ENCODE data around the gene CHAC1. TPM values are rescaled to one million over a fixed set of nuclear protein-coding genes. Genes with fewer than 3 reads are reported as not detected.

Gene CHAC1
- total and polyA plus RNA-seq, 3 donors from 2014 or later: 1.8 to 5.9 (median 2.5) TPM

GRCh38 chr15:40955930-40956540, 2.8 kb downstream of the CHAC1 start:
- peak; percentile 45 for DNase-seq
- intact Hi-C loops (cut with DNase I; ENCODE audit: low total_unique reads): no loop called here
- no peak overlapping the region for H3K4me3 ChIP-seq
- H3K4me1 ChIP-seq: peaks cover 8% of the 10 kb centered on the region
- TF ChIP-seq POLR2A (IDR thresholded peaks at IDR 0.05): no peak
- TF ChIP-seq CTCF (IDR thresholded peaks at IDR 0.05): no peak
- H3K27ac ChIP-seq: no peak overlapping the region
- no peaks in the 10 kb centered on the region for H3K36me3 ChIP-seq (ENCODE audit: low read depth, missing control alignments)
- H3K9me3 ChIP-seq: no peaks in the 10 kb centered on the region
- 74 to 81% methylated on average over 2 to 3 of the region's 3 CpGs for WGBS, 2 donors
- no peaks in the 10 kb centered on the region for H3K27me3 ChIP-seq

GRCh38 chr15:40956541-40956982, 3.3 kb downstream of the CHAC1 start:
- 92 to 97% methylated on average over 3 of the region's 3 CpGs for WGBS, 2 donors
- H3K4me3 ChIP-seq: no peak overlapping the region
- H3K27me3 ChIP-seq: no peaks in the 10 kb centered on the region
- intact Hi-C loops (cut with DNase I; ENCODE audit: low total_unique reads): no loop called here
- peaks cover 8% of the 10 kb centered on the region for H3K4me1 ChIP-seq
- DNase-seq: no peak
- H3K9me3 ChIP-seq: no peaks in the 10 kb centered on the region
- H3K27ac ChIP-seq: no peak overlapping the region
- TF ChIP-seq POLR2A (IDR thresholded peaks at IDR 0.05) (no peak), CTCF (IDR thresholded peaks at IDR 0.05) (no peak)
- no peaks in the 10 kb centered on the region for H3K36me3 ChIP-seq (ENCODE audit: low read depth, missing control alignments)

- 88 to 89% methylated on average over 3 to 4 of the region's 4 CpGs for WGBS, 2 donors
- H3K27me3 ChIP-seq: no peaks in the 10 kb centered on the region
- no peak overlapping the region for H3K4me3 ChIP-seq
- no peaks in the 10 kb centered on the region for H3K9me3 ChIP-seq
- DNase-seq: no peak
- H3K27ac ChIP-seq: no peak overlapping the region
- H3K4me1 ChIP-seq: peaks cover 8% of the 10 kb centered on the region
- TF ChIP-seq CTCF (IDR thresholded peaks at IDR 0.05) (no peak), POLR2A (IDR thresholded peaks at IDR 0.05) (no peak)
- intact Hi-C loops (cut with DNase I; ENCODE audit: low total_unique reads): no loop called here
- H3K36me3 ChIP-seq (ENCODE audit: low read depth, missing control alignments): no peaks in the 10 kb centered on the region
These were observed 3.8 kb downstream of the CHAC1 start for GRCh38 chr15:40957041-40957555.

- no peak overlapping the region for H3K27ac ChIP-seq
- peaks cover 8% of the 10 kb centered on the region for H3K4me1 ChIP-seq
- no peaks in the 10 kb centered on the region for H3K27me3 ChIP-seq
- no peak for TF ChIP-seq CTCF (IDR thresholded peaks at IDR 0.05)
- H3K36me3 ChIP-seq (ENCODE audit: low read depth, missing control alignments): no peaks in the 10 kb centered on the region
- 72 to 100% methylated on average over 2 to 9 of the region's 9 CpGs for WGBS, 2 donors
- peak; percentile 74 for DNase-seq
- no peak overlapping the region for H3K4me3 ChIP-seq
- H3K9me3 ChIP-seq: no peaks in the 10 kb centered on the region
- intact Hi-C loops (cut with DNase I; ENCODE audit: low total_unique reads): no loop called here
These were observed 4.3 kb downstream of the CHAC1 start for GRCh38 chr15:40957581-40958051.

- Histone ChIP-seq H3K9me3 (no peaks in the 10 kb centered on the region), H3K4me1 (peaks cover 8% of the 10 kb centered on the region), H3K27me3 (no peaks in the 10 kb centered on the region), H3K4me3 (no peak overlapping the region), H3K27ac (no peak overlapping the region), H3K36me3 (ENCODE audit: low read depth, missing control alignments) (no peaks in the 10 kb centered on the region)
- no peak for TF ChIP-seq CTCF (IDR thresholded peaks at IDR 0.05)
- no peak for TF ChIP-seq POLR2A (IDR thresholded peaks at IDR 0.05)
- intact Hi-C loops (cut with DNase I; ENCODE audit: low total_unique reads): no loop called here
- DNase-seq: no peak
- 85 to 86% methylated on average over 6 of the region's 6 CpGs for whole genome bisulfite sequencing, 2 donors
These were observed 4.9 kb downstream of the CHAC1 start for GRCh38 chr15:40958146-40958545.

Measured in testis (tissue), 3 donors.